ENCODE measurements around the gene DUSP22.
A peak's percentile ranks its signal among the peaks of the same experiment; 100 is the strongest.
"Not testable (repeated sequence)": the region's sequence is repeated elsewhere in the genome, so short reads cannot be mapped to it uniquely, and the experiment has no call there.

The DUSP22 gene, protein sequence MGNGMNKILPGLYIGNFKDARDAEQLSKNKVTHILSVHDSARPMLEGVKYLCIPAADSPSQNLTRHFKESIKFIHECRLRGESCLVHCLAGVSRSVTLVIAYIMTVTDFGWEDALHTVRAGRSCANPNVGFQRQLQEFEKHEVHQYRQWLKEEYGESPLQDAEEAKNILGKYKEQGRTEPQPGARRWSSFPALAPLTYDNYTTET

DNA sequence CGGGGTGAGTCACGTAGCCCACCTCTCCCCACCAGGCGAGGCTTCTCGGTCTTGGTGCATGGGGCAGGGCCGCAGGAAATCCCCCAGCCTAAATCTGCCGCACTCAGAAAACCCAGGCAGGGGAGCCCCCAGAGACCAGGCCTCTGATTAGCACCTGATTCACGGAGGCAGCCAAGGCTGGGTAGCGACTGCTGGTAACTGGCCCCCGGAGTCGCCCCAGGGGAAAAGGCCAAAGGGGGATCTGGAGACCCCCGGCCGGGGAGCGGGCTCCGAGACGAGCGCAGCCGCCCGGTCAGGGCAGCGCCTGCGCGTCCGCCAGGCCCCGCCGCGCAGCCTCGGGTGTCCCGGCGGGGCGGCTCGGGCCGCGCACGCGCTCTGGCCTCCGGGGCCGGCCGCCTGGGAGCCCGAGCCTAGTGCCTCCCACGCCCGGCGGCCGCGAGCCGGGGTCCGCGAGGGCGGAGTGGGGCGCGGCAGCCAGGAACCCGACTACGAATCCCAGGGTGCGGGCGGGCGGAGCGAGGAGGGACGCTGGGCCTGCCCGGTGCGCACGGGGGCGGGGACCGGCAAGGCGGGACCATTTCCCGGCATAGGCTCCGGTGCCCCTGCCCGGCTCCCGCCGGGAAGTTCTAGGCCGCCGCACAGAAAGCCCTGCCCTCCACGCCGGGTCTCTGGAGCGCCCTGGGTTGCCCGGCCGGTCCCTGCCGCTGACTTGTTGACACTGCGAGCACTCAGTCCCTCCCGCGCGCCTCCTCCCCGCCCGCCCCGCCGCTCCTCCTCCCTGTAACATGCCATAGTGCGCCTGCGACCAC, at the start of gene DUSP22:
Gene DUSP22 (plus strand): TSS at position 791 of the 809 bp plus-strand sequence. CDS start 53 bp downstream, outside the sequence.
- DNase-seq (ENCODE audit: low read depth): peak; percentile 61

DNA sequence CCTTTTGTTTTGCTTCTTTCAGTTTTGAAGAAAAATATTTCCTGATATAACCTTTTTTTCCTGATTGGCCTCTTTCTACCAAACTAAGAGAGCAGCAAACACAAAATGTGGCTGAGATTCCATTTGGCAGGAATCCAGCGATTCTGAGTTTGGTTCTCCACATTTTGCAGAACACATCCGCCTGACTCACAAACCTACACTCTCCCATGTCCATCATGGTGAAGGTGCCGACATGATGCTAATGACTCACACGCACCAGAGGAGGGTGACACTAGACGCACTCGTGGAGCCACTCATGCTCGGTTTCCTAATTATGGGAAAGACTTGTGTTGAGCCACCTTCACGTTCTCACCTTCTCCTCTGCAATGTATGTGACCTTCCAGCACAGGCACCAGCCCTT, 45.9 kb upstream of the DUSP22 start:
- no peak for DNase-seq (ENCODE audit: low read depth)

DNA sequence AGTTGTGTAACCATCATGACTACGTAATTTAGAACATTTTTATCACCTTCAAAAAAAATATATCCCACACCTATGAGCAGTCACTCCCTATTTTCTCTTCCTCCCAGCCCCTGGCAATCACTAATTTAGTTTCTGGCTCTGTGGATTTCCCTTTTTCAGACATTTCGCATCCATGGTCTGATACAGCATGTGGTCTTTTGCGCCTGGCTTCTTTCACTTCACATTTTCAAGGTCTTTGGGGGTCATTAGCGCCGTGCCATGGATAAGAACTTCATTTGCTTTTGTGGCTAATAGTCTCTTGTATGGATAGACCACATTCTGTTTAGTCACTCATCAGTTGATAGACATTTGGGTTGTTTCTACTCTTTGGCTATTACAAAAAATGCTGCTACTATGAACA, 44.9 kb upstream of the DUSP22 start:
- DNase-seq (ENCODE audit: low read depth): no peak

DNA sequence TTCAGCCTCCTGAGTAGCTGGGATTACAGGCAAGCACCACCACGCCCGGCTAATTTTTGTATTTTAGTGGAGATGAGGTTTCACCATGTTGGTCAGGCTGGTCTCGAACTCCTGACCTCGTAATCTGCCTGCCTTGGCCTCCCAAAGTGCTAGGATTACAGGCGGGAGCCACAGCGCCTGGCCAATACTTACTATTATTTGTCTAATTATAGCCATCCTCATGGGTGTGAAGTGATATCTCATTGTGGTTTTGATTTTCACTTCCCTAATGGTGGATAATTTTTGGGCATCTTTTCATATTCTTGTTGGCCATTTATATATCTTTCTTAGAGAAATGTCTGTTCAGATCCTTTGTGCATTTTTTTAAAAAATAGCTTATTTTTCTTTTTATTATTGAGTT, 44.2 kb upstream of the DUSP22 start:
- not testable (repeated sequence) for DNase-seq (ENCODE audit: low read depth)

DNA sequence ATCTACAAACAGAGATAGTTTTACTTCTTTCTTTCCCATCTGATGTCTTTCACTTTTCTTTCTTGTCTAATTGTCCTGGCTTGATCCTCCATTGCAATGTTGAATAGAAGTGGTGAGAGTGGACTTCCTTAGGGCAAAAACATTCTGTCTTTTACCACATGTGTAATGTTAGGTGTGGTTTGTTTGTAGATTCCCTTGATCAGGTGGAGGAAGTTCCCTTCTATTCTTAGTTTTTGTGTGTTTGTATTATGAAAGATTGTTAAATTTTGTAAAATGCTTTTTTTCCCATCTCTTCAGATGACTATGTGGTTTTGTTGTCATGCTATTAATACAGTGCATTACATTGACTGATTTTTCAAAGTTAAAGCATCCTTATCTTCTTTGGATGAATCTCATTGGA, 41.6 kb upstream of the DUSP22 start:
- DNase-seq (ENCODE audit: low read depth): no peak

DNA sequence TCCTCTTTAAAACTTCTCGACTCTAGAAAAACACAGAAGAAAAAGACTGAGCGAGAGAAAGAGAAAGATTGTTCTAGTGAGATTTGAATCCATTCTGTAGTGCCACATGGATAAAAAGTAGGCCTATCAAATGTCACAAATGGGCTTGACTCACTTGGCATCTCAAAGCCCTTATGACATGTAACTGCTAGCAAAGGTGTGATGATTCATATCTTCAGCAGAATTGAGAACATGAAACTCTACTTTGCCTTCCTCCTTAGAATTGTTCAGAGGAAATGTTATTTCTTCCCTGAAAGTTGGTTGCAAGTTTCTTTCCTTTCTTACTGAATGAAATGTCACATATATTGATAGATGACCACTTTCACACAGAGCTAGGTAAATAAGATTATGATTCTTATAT, 40.4 kb upstream of the DUSP22 start:
- DNase-seq (ENCODE audit: low read depth): no peak

DNA sequence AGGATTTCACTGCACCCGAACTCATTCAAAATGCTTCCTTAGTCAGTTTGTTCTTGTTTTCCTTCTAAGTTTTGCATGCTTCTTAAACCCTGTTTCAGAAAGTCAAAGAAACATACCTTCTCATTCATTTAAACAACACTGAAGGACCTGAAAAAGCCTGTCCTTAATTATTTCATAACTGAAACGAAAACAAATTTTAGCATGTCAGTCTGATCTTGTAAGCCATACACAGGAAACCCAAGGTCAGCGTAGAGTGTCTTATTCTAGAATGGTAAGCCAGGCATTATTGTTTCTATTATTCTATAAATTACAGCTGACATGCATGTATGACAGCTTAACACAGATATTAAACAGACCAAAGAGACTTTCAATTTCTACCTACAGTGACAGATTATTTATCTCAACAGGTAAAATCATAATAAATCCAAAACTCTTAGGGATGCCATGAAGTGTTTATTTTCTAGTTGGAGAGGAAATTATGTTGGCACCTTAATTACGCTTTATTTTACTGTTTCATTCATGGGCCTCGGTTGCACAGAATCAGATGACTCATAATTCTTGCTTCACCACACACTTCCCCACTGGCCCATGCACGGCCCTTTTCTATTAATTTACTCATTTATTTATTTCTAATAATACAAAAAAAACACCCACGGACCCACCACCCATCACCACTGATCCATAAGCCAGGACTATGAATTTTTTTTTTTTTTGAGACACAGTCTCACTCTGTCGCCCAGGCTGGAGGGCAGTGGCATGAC, 39.3 kb upstream of the DUSP22 start:
- DNase-seq (ENCODE audit: low read depth): no peak

DNA sequence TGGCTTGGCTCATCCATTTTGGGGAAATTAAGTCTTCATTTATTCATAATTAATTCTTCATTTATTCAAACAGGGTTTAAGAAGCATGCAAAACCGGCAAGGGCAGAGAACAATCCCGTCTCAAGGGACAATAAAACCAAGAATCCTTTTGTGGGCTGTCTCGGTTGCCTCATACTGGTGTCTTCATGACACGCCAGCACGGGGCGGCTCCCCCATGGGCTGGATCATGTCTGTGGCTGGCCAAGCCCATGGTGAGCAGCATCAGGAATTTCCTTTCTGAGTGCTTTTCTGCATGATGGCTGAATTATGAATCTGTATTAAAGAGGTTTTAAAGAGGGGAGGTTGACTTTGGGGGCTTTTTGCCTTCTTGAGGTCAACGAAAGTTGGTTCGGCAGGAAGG, 38.3 kb upstream of the DUSP22 start:
- DNase-seq (ENCODE audit: low read depth): no peak

DNA sequence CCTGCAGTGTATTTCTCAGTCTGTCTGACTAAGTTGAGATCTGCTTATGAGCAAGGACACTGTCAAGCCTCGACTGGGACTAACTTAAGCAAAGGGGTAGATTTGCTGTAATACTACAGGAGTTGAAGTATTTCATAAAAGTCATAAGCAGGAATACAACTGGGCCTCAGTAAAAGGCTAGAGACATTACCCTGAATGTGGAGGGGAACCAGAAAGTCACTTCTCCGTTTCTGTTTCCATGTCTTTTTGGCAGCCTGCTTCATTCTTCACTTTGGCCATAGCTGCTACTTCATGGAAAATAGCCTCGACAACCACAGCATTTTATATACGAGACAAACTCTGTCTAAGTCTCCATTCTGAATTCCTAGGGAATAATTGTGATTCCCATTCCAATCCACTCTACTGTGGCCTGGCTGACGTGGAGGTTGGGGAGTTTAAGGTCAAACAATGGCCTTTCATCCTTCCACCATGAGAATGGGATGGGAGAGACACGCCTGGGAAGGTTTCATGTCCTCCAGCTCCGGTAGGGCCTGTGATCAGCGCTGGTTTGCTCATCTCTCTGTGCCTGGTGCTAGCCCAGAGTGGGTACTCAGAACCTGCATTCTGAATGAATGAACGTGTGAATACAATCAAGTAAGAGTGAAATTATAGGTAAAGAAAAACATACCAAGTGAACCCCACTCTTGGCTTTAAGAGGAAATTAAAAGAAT, 37.1 kb upstream of the DUSP22 start:
- no peak for DNase-seq (ENCODE audit: low read depth)

DNA sequence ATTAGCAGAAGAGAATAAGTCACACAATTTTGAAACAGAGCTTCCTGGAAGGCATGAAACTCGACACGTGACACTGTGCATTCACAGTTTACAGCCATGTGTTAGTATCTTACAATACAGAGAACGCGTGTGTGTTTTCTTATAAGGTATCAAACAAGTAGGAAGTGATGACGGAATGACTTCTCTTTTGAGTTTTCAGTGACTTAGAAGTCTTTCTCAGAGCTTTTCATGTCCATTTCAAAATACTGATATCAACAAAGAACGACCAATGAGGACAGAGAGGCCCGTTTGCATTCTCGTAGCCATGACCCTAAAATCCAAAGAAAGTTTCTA, 36.6 kb upstream of the DUSP22 start:
- no peak for DNase-seq (ENCODE audit: low read depth)

DNA sequence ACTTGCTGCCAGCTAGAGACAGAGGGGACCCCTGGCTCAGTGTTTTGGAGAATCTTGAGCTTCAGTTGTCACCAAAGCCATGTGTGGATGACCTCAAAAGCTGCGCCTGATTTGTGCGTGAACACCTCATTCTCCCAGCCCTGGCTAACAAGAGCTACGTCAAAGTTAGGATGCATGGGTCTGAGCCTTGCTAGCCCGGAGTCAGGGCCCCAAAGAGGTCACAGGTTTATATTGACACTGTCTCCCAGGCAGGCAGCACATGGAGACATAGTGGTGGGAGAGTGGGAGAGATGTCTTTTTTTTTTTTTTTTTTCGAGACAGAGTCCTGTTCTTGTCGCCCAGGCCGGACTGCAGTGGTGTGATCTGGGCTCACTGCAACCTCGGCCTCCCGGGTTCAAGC, 36.1 kb upstream of the DUSP22 start:
- no peak for DNase-seq (ENCODE audit: low read depth)

DNA sequence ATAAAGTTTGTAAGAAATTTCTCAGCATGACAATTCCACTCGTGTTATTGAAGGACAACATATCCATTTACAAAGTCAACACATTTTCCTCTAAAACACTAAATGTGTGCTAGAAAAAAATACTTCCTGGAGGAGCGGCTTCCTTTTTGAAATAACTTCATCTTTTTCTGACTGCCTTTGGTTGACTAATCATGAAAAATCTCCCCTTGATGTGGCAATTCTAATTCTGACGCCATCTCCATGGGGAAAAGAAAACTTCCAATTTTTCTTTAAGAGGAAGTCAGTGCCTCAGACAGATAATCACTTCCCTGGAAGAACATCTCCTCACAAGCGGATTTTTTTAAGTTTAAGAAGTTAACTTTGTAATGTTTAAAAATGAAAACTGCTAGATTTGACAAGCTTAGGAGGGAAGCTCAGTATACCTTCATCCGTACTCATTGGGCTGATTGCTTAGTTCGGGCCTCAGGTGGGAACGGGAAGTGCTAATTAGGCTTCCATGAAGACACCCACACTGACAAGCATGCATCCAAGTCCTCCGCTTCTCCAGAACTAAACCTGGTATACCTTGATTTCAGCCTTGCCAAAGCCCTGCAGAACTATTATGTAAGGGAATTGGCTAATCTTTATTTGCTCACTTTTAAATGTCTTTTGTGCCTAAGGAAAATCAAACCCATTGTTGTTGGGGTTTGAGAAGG, 35.1 kb upstream of the DUSP22 start:
- no peak for DNase-seq (ENCODE audit: low read depth)

DNA sequence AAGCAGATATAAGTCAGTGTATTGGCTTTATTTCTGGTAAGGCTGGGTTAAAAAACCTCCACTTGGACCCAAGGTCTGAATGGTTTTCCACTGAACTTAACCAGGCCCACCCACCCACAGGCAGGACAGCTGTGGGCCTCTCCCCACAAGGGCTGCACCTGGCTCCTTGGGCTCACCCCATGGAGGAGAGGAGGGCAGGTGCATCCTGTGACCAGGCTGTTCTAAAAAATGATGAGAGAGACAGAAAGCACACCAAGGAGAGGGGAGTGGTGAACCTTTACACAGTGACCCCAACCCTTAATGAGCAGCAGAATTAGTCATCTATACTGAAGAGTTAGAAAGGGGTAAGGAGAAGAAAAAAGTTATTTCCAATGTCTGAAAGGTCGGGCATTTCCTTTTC, 34.5 kb upstream of the DUSP22 start:
- no peak for DNase-seq (ENCODE audit: low read depth)

DNA sequence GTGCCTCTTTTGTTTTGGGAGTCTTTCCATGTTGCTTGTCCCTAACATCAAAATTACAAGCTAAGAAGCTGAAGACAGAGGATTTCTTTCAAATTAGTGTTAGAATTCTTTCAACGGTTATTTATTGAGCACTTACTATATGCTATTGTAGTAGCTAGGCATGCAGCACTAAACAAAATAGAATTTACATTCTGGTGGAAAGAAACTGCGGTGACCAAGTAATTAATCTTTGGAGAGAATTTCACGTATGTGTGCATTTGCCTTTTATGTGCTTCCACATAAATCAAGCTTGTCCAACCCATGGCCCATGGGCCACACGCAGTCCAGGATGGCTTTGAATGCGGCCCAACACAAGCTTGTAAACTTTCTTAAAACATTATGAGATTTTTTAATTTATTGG, 33.0 kb upstream of the DUSP22 start:
- no peak for DNase-seq (ENCODE audit: low read depth)

DNA sequence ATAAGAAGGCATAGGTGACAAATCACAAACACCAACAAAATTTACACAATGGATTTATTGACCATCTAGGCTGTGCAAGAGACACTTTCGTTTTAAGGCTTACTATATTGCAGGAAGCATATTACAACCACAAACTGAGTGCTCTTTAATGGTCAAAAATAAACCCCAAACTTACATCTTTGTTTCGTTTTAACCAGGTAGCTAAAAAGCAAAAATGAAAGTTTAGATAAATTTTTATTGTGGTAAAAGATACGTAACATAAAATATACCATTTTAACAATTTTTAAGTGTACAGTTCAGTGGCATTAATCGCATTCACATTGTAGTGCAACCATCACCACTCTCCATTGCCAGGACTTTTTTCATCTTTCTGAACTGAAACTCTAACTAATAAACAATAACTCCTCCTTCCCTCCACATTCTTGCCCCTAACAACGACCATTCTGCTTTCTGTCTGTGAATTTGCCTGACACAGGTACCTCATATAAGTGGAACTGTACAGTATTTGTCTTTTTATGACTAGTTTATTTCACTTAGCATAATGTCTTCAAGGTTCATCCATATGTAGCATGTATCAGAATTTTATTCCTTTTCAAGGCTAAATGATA, 32.3 kb upstream of the DUSP22 start:
- no peak for DNase-seq (ENCODE audit: low read depth)

DNA sequence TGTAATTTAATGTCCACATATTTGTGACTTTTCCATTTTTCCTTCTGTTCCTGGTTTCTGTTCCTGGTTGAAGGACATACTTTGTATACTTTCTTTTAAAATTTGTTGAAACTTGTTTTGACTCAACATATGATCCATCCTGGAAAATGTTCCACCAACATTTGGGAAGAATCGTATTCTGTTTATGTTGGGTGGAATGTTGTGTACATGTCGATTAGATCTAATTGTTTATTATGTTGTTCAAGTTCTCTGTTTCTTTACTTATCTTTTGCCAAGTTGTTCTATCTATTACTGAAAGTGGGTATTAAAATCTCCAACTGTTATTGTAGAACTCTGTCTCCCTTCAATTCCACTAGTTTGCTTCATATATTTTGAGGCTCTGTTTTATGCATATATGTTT, 27.7 kb upstream of the DUSP22 start:
- DNase-seq (ENCODE audit: low read depth): no peak

DNA sequence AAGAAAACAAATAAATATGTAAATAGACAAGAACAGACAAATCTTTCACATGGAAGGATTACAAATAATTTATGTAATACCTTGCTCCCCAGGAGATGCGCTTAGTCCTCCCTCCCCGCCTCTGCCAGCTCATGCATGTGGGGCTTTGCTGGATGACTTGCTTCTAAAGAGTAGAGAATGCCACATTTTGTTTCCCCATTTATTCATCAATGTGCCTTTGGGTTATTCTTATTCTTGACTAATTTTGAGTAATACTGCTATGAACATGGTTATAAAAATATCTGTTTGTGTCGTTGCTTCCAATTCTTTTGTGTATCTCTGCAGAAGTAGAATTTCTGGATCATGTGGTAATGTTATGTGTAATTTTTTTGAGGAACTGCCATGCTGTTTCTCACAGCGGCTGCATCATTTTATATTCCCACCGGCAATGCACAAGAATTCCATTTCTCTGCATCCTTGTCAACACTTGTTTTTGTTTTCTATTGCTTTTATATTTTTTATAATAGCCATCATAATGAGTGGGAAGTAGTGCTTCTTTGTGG, 23.8 kb upstream of the DUSP22 start:
- DNase-seq (ENCODE audit: low read depth): no peak

DNA sequence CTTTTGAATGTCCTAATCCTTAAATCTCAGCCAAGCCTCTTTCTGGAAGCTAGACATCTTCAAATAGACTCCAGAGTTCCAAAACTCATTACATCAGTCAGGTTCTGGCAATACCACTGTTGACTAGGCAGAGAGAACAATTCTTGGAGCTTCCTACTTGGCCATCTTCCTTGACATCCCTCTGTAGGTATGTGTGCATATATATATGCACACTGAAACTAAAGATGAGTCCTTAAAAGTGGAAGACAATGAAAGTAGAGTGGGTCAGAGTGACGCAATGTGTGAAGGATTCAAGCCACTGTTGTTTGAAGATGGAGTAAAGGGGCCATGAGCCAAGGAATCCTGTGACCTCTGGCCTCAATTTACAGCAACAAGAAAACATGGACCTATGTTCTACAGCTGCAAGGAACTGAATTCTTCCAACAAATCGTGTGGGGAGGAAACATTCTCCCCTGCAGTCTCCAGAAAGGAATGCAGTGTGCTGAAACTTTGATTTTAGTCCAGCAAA, 18.7 kb upstream of the DUSP22 start:
- no peak for DNase-seq (ENCODE audit: low read depth)

DNA sequence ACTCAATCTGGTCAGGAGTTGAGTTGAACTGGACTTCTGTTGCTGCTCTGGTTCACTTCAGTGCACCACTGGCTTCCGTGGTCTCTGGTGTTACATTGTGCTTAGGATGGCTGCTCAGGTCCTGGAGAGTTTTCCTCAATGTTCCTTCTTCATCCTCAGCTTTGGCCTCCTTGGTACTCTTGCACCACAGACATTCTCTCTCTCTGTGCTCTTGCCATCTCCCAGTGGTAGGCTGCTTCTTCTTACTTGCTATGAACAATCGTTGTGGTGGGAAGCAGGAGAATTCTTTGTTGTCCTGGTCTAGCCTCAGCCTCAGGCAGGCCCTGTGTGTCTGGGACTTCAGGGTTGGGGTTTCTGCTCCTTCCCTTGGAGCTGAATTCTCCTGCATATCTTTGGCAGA, 14.5 kb upstream of the DUSP22 start:
- DNase-seq (ENCODE audit: low read depth): no peak

DNA sequence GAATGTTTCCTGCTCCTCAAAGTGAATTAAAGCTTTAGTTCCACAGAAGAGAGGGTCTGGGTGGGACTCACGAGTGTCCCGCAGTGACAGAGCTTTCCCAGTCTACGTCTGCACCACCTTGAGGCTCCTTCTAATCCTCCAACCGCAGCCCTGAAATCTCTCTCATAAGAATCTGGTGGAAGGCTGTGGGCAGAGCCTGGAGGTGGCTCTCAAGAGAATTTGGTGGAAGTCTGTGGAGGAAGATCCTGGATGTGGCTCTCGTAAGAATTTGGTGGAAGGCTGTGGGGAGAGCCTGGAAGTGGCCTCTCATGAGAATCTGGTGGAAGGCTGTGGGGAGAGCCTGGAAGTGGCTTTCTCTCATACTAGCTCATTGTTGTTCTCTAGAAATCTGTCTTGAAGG, 13.8 kb upstream of the DUSP22 start:
- DNase-seq (ENCODE audit: low read depth): no peak

Measured in stimulated activated CD8-positive, alpha-beta memory T cell treated with anti-CD3 and anti-CD28 coated beads, Interleukin-7, amount 100 ng/mL, for 24 hours (primary cell).